ENCODE results near the gene SMYD5.

DNA sequence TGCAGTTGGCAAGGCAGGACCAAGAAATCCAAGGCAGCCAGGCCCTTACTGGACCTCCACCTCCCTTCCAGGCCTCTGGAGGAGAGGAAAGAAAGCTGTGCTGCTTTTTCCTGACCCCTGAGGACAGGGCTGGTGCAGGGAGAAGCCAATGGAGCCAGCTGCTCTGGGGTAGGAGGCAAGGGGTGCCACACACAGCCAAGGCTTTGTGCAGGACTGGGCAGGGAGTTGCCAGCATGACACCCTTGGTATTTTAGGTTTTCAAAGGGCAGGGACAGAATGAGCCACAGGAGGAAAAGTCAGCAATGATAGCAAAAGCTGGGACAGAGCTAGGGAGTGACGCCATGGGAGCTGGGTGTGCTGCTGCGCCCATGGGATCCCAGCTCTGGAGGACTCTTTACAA, 43.0 kb downstream of the SMYD5 start:
- TF ChIP-seq, protein P1, sequence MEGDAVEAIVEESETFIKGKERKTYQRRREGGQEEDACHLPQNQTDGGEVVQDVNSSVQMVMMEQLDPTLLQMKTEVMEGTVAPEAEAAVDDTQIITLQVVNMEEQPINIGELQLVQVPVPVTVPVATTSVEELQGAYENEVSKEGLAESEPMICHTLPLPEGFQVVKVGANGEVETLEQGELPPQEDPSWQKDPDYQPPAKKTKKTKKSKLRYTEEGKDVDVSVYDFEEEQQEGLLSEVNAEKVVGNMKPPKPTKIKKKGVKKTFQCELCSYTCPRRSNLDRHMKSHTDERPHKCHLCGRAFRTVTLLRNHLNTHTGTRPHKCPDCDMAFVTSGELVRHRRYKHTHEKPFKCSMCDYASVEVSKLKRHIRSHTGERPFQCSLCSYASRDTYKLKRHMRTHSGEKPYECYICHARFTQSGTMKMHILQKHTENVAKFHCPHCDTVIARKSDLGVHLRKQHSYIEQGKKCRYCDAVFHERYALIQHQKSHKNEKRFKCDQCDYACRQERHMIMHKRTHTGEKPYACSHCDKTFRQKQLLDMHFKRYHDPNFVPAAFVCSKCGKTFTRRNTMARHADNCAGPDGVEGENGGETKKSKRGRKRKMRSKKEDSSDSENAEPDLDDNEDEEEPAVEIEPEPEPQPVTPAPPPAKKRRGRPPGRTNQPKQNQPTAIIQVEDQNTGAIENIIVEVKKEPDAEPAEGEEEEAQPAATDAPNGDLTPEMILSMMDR (conservative IDR thresholded peaks at IDR 0.05; ENCODE audit: low read depth, low read length) = no peak
- TF ChIP-seq EZH2 (IDR thresholded peaks at IDR 0.05; ENCODE audit: borderline replicate concordance, low read depth, low read length, poor library complexity, severe bottlenecking) = no peak

Measured in A673 (cell line).